ENCODE results near the gene FGF14.

DNA sequence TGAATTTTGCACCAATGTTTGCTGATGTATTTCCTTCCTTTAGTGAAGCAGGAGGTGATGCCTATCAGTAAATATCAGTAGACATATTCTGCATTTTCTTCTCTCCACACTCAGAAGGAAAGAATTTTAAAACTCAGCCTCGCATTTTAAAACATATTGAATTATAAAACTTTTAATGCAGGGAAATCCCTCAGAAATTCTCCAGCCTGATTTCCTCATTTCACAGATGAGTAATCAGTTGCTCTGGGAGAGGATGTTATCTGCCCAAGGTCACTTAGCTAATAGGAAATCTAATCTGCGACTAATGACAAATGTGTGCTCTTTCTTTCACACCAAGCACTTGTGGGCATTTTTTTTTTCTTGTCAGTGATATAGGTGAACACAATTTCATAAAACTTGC lies 628.8 kb downstream of the FGF14 start:
- TF ChIP-seq, protein P1, sequence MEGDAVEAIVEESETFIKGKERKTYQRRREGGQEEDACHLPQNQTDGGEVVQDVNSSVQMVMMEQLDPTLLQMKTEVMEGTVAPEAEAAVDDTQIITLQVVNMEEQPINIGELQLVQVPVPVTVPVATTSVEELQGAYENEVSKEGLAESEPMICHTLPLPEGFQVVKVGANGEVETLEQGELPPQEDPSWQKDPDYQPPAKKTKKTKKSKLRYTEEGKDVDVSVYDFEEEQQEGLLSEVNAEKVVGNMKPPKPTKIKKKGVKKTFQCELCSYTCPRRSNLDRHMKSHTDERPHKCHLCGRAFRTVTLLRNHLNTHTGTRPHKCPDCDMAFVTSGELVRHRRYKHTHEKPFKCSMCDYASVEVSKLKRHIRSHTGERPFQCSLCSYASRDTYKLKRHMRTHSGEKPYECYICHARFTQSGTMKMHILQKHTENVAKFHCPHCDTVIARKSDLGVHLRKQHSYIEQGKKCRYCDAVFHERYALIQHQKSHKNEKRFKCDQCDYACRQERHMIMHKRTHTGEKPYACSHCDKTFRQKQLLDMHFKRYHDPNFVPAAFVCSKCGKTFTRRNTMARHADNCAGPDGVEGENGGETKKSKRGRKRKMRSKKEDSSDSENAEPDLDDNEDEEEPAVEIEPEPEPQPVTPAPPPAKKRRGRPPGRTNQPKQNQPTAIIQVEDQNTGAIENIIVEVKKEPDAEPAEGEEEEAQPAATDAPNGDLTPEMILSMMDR (IDR thresholded peaks at IDR 0.05), result no peak
- no peak for TF ChIP-seq POLR2A (IDR thresholded peaks at IDR 0.05)

Data from Peyer's patch (tissue), 4 donors.